Fibroblast of the aortic adventitia (primary cell): ENCODE data around the gene LRRC23. TPM values are rescaled to one million over a fixed set of nuclear protein-coding genes. Genes with fewer than 3 reads are reported as not detected.
"Not testable (repeated sequence)": the region's sequence is repeated elsewhere in the genome, so short reads cannot be mapped to it uniquely, and the experiment has no call there.

Source experiments
- DNase-seq: peaks from one replicate; pipeline ENCODE4 v3.0.0-alpha.2; 2010; ENCODE audit warnings: low read depth
- H3K4me3 ChIP-seq: 2 replicates; pipeline ENCODE4 v1.5.1; 2011; ENCODE audit warnings: low read depth, mild to moderate bottlenecking, control low read depth, low read length, moderate library complexity
- CTCF ChIP-seq: IDR thresholded peaks from 2 replicates; pipeline ENCODE4 v1.5.1; 2011; ENCODE audit warnings: mild to moderate bottlenecking, low read length, control low read depth, inconsistent platforms; ENCODE audit not compliant: insufficient read depth
- total RNA-seq: library from RNA; depleted of rRNA; stranded (reverse); fragments of >200 nt; gene quantifications from 2 replicates; pipeline ENCODE4 v1.2.3, GENCODE V29; 2012; ENCODE audit warnings: low replicate concordance

The LRRC23 gene
- total RNA-seq, 1 donor, result 7.0 TPM

- no peak for TF ChIP-seq CTCF
- no peak overlapping the region for H3K4me3 ChIP-seq
- no peak for DNase-seq
Observed at GRCh38 chr12:6899427-6899826, 5.2 kb upstream of the LRRC23 start.

- peak; percentile 35 for DNase-seq
- no peak overlapping the region for H3K4me3 ChIP-seq
- TF ChIP-seq CTCF, result no peak
Observed at GRCh38 chr12:6899837-6900519, 4.6 kb upstream of the LRRC23 start.

- H3K4me3 ChIP-seq, result no peak overlapping the region
- DNase-seq, result no peak
- TF ChIP-seq CTCF, result no peak
Observed at GRCh38 chr12:6902448-6902847, 2.2 kb upstream of the LRRC23 start.

- TF ChIP-seq CTCF, result no peak
- no peak for DNase-seq
- no peak overlapping the region for H3K4me3 ChIP-seq
Observed at GRCh38 chr12:6903722-6904121, 900 bp upstream of the LRRC23 start.

GRCh38 chr12:6905414-6906040 lies 905 bp downstream of the LRRC23 start:
- no peak for TF ChIP-seq CTCF
- DNase-seq, result no peak
- peak overlapping the region; percentile 76 for H3K4me3 ChIP-seq

GRCh38 chr12:6908141-6908540 lies 3.5 kb downstream of the LRRC23 start:
- not testable (repeated sequence) for DNase-seq

GRCh38 chr12:6909421-6910145 lies 5.0 kb downstream of the LRRC23 start:
- no peak overlapping the region for H3K4me3 ChIP-seq
- no peak for DNase-seq
- no peak for TF ChIP-seq CTCF

More at GRCh38 chr12:6908141-6908540, 3.5 kb downstream of the LRRC23 start:
- H3K4me3 ChIP-seq, result not testable (repeated sequence)
